ENCODE data around the gene TMTC2.

- TF ChIP-seq, protein P1, sequence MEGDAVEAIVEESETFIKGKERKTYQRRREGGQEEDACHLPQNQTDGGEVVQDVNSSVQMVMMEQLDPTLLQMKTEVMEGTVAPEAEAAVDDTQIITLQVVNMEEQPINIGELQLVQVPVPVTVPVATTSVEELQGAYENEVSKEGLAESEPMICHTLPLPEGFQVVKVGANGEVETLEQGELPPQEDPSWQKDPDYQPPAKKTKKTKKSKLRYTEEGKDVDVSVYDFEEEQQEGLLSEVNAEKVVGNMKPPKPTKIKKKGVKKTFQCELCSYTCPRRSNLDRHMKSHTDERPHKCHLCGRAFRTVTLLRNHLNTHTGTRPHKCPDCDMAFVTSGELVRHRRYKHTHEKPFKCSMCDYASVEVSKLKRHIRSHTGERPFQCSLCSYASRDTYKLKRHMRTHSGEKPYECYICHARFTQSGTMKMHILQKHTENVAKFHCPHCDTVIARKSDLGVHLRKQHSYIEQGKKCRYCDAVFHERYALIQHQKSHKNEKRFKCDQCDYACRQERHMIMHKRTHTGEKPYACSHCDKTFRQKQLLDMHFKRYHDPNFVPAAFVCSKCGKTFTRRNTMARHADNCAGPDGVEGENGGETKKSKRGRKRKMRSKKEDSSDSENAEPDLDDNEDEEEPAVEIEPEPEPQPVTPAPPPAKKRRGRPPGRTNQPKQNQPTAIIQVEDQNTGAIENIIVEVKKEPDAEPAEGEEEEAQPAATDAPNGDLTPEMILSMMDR (IDR thresholded peaks at IDR 0.05; ENCODE audit: poor library complexity): no peak
- TF ChIP-seq EZH2 (IDR thresholded peaks at IDR 0.05; ENCODE audit: borderline replicate concordance) (no peak), EZH2phosphoT487 (IDR thresholded peaks at IDR 0.05; ENCODE audit: low read depth, severe bottlenecking, unreplicated experiment) (no peak)
Observed at GRCh38 chr12:83008703-83009102, 322.0 kb downstream of the TMTC2 start.

Measured in hepatocyte (in vitro differentiated cells).